ENCODE measurements around the gene NDUFA12. TPM values are rescaled to one million over a fixed set of nuclear protein-coding genes. Genes with fewer than 3 reads are reported as not detected.
A peak's percentile ranks its signal among the peaks of the same experiment; 100 is the strongest.

Gene NDUFA12
- 10 to 100 TPM; 59.6 to 82.3 (median 68.8) TPM for total RNA-seq

DNA sequence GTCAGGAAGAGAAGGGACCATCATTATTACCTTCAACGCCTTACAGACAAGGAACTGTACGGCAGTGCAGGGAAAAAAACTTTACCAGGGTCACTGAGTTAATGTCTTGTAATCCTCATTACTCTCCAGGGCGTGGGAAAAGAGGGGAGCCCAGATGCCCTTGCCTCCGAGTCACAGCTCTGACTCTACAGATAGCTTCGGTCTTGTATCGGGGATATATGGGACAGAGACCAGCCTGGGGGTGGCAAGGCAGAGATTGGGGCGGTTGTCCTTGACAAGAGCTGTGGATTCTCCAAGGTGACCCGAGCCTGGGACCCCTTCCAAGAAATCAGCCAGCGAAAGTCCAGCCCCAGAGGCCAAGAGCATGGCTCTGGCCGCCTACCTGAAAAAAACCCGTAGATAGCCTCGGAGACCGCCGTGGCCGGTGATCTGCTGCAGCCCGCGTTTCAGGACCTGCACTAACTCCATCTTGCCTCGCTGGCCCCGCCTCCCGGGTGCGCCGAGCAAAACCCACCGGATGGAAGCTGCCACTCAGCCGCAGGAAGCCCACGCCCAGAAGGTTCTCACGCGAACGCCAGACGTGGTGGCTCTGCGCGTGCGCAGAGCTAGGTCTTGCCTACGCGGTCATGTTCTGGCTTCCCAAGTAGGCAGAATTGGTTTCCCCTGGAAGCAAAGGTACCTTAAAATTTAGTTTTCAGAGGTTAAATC lies at the start of gene NDUFA12:
NDUFA12 (minus strand) TSS at position 485 of the 708 bp plus-strand sequence; CDS start at position 468, 17 bp downstream.
- Histone ChIP-seq H3K27me3 (no peaks in the 10 kb centered on the region), H3K36me3 (peaks cover 0 to 24% (median 0%) of the 10 kb centered on the region in 3 donors), H3K4me3 (peak within 1 kb of the TSS; percentile 68 to 84 (median 76)), H3K9me3 (peaks cover 0 to 22% (median 3%) of the 10 kb centered on the region in 4 donors), H3K4me1 (peaks cover 0 to 36% (median 0%) of the 10 kb centered on the region in 4 donors), H3K27ac (peak within 1 kb of the TSS; percentile 55 to 84 (median 82))
- peak; percentile 52 to 70 for TF ChIP-seq POLR2A (IDR thresholded peaks at IDR 0.05)
- TF ChIP-seq EP300 (IDR thresholded peaks at IDR 0.05) = peak; percentile 31 to 88
- TF ChIP-seq, protein P1, sequence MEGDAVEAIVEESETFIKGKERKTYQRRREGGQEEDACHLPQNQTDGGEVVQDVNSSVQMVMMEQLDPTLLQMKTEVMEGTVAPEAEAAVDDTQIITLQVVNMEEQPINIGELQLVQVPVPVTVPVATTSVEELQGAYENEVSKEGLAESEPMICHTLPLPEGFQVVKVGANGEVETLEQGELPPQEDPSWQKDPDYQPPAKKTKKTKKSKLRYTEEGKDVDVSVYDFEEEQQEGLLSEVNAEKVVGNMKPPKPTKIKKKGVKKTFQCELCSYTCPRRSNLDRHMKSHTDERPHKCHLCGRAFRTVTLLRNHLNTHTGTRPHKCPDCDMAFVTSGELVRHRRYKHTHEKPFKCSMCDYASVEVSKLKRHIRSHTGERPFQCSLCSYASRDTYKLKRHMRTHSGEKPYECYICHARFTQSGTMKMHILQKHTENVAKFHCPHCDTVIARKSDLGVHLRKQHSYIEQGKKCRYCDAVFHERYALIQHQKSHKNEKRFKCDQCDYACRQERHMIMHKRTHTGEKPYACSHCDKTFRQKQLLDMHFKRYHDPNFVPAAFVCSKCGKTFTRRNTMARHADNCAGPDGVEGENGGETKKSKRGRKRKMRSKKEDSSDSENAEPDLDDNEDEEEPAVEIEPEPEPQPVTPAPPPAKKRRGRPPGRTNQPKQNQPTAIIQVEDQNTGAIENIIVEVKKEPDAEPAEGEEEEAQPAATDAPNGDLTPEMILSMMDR (IDR thresholded peaks at IDR 0.05) = no peak
- DNase-seq (ENCODE audit: low spot score in 2 of 2) = peak; percentile 88 to 89
- WGBS, 2 donors = 0 to 1% methylated on average over 16 to 34 of the region's 34 CpGs

DNA sequence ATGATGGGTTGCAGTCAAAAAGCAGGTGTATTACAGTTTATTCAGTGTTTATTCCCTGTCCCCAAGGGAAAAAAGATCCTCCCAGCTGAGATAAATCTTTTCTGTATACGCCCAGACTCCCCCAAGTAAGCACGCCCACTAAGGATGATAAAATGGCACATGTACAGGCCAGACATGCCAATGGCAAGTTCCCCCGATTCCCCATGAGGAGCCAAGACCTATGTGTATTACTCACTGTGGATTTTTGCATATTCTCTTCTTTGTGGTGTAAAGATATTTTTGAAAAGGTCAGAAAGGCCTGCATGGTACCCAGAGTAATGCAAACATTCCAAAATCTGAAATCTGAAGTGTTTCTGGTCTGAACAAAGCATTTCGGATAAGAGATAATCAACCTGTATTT lies 47.7 kb upstream of the NDUFA12 start:
- Histone ChIP-seq H3K9me3 (no peaks in the 10 kb centered on the region), H3K4me1 (no peaks in the 10 kb centered on the region), H3K4me3 (no peak overlapping the region), H3K27me3 (no peaks in the 10 kb centered on the region), H3K27ac (no peak overlapping the region), H3K36me3 (peaks cover 0 to 94% (median 0%) of the 10 kb centered on the region in 3 donors)
- DNase-seq (ENCODE audit: low spot score in 2 of 2) = no peak
- TF ChIP-seq, protein P1 (IDR thresholded peaks at IDR 0.05) = no peak
- TF ChIP-seq POLR2A (IDR thresholded peaks at IDR 0.05) (no peak), EP300 (IDR thresholded peaks at IDR 0.05) (no peak)
- WGBS, 2 donors = 92 to 93% methylated on average over 4 of the region's 4 CpGs

DNA sequence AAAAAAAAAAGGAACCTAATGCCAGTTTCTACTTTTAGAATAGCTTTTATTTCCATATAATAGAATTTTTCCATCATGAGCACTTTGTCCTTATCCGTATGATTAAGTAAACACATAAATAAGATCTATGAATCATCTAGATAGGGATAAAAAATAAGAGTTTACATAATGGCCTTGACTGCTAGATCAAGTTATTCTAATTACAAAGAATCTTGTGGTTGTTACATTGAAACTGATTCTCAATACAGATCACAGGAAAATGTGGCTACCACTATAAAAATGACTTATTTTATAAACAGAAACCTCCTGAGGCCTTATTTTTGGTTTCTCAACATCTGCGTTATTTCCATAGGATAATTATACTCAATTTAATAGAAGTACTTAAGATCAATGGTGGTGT lies 34.4 kb upstream of the NDUFA12 start:
- Histone ChIP-seq H3K27me3 (no peaks in the 10 kb centered on the region), H3K36me3 (peaks cover 0 to 71% (median 0%) of the 10 kb centered on the region in 3 donors), H3K4me3 (no peak overlapping the region), H3K9me3 (no peaks in the 10 kb centered on the region), H3K27ac (no peak overlapping the region), H3K4me1 (no peaks in the 10 kb centered on the region)
- whole genome bisulfite sequencing, 2 donors = 85 to 89% methylated on average over 2 of the region's 2 CpGs
- TF ChIP-seq, protein P1 (IDR thresholded peaks at IDR 0.05) = no peak
- TF ChIP-seq EP300 (IDR thresholded peaks at IDR 0.05) = no peak
- TF ChIP-seq POLR2A (IDR thresholded peaks at IDR 0.05) = no peak
- no peak for DNase-seq (ENCODE audit: low spot score in 2 of 2)

DNA sequence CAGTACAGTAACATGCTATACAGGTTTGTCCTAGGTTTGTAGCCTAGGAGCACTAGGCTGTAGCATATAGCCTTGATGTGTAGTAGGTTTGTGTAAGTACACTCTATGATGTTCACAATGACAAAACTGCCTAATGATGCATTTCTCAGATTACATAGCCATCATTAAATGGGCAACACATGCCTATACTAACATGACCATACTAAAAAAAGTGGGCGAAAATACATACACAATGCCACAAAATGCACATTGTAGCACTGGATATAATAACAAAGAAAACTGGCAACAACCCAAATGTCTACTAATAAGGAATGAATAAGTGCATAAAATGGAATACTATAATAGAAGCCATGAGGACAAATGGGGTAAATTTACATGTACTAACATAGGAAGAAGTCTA lies 31.3 kb upstream of the NDUFA12 start:
- Histone ChIP-seq H3K27ac (no peak overlapping the region), H3K36me3 (peaks cover 0 to 79% (median 2%) of the 10 kb centered on the region in 3 donors), H3K4me1 (no peaks in the 10 kb centered on the region), H3K9me3 (no peaks in the 10 kb centered on the region), H3K4me3 (no peak overlapping the region), H3K27me3 (no peaks in the 10 kb centered on the region)
- TF ChIP-seq, protein P1 (IDR thresholded peaks at IDR 0.05) = no peak
- TF ChIP-seq POLR2A (IDR thresholded peaks at IDR 0.05) (no peak), EP300 (IDR thresholded peaks at IDR 0.05) (no peak)
- WGBS, 2 donors = 77 to 88% methylated on average over 1 of the region's 1 CpG
- no peak for DNase-seq (ENCODE audit: low spot score in 2 of 2)

DNA sequence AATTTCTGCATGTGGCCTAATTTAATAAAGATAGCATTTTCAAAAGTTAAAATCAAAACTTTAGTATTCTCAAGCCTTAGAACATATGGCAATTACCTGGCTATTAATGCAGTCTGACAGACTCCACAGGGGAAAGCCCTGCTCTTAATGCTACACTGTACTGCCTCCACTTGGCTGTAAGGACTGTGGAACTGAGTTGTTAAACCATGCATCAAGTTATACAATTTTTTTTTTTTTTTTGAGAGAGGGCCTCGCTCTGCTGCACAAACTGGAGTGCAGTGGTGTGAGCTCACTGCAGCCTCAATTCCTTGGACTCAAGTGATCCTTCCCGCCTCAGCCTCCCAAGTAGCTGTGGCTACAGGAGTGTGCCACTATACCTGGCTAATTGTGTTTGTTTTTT lies 19.0 kb upstream of the NDUFA12 start:
- H3K4me1 ChIP-seq = no peaks in the 10 kb centered on the region
- DNase-seq (ENCODE audit: low spot score in 2 of 2) = no peak
- no peaks in the 10 kb centered on the region for H3K27me3 ChIP-seq
- no peak overlapping the region for H3K4me3 ChIP-seq
- H3K9me3 ChIP-seq = no peaks in the 10 kb centered on the region
- peaks cover 0 to 65% (median 0%) of the 10 kb centered on the region in 3 donors for H3K36me3 ChIP-seq
- no peak overlapping the region for H3K27ac ChIP-seq
- TF ChIP-seq POLR2A (IDR thresholded peaks at IDR 0.05) (no peak), EP300 (IDR thresholded peaks at IDR 0.05) (no peak)
- TF ChIP-seq, protein P1 (IDR thresholded peaks at IDR 0.05) = no peak
- WGBS, 2 donors = 92% methylated on average over 2 of the region's 2 CpGs

All from tibial nerve (tissue), 4 donors.